ENCODE data around the gene BHLHE23.

DNA sequence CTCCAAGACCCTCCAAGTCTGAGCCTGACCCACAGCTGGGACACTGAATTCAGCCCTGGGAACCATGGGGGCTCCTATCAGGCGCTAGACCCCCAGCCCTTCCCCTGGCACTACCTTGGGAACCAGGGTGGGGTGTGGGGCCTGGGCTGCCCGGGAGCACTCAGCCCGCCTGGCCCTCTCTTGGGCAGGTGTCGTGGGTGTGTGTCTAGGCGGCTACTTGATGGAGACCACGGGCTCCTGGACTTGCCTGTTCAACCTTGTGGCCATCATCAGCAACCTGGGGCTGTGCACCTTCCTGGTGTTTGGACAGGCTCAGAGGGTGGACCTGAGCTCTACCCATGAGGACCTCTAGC is 39.6 kb downstream of the BHLHE23 start:
- no peak for TF ChIP-seq EP300 (IDR thresholded peaks at IDR 0.05; ENCODE audit: borderline replicate concordance)
- no peak for TF ChIP-seq REST (IDR thresholded peaks at IDR 0.05; ENCODE audit: low read depth)
- no peak for TF ChIP-seq ZBTB7A (IDR thresholded peaks at IDR 0.05; ENCODE audit: low read depth)
- TF ChIP-seq YY1 (IDR thresholded peaks at IDR 0.05; ENCODE audit: low read depth): no peak
- TF ChIP-seq, protein P1, sequence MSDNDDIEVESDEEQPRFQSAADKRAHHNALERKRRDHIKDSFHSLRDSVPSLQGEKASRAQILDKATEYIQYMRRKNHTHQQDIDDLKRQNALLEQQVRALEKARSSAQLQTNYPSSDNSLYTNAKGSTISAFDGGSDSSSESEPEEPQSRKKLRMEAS (IDR thresholded peaks at IDR 0.05): no peak
- no peak for TF ChIP-seq TAF1 (IDR thresholded peaks at IDR 0.05; ENCODE audit: low read depth)
- no peak for TF ChIP-seq RAD21 (IDR thresholded peaks at IDR 0.05; ENCODE audit: low read depth)
- TF ChIP-seq FOXM1 (IDR thresholded peaks at IDR 0.05; ENCODE audit: borderline replicate concordance, low read depth): no peak
- no peak for TF ChIP-seq TEAD4 (IDR thresholded peaks at IDR 0.05)
- no peak for TF ChIP-seq CREB1 (IDR thresholded peaks at IDR 0.05; ENCODE audit: low read depth)
- TF ChIP-seq NFIC (IDR thresholded peaks at IDR 0.05): no peak
